Adrenal gland (tissue), 5 donors: Measurements from ENCODE around the gene SFXN5.

Experiments
- CTCF ChIP-seq, 6 experiments: fragments of 450-650 bp in 4 of 6; fragments of 200-600 bp in 2 of 6; sonication (generic) in 1 of 6; IDR thresholded peaks; 1 replicate in 5 of 6; 2 replicates in 1 of 6; pipeline versions ENCODE4 v1.5.1 to v1.8.0; 2016 to 2021; ENCODE audit warnings: antibody characterized with exemption in 6 of 6, mild to moderate bottlenecking in 2 of 6, moderate library complexity in 1 of 6
- POLR2A ChIP-seq, 2 donors: fragments of 450-650 bp; IDR thresholded peaks; one replicate each; pipeline ENCODE4 v1.6.1; 2017; ENCODE audit warnings: antibody characterized with exemption in 2 of 2, mild to moderate bottlenecking in 2 of 2, moderate library complexity in 1 of 2
- donor health status: DM: no; HTN: no; CAD: no.

GRCh38 chr2:73100956-73101355 lies 29.4 kb upstream of the SFXN5 start:
- TF ChIP-seq CTCF (IDR thresholded peaks at IDR 0.05) (no peak), POLR2A (IDR thresholded peaks at IDR 0.05) (no peak)
